ENCODE data around the gene ARHGEF3.

DNA sequence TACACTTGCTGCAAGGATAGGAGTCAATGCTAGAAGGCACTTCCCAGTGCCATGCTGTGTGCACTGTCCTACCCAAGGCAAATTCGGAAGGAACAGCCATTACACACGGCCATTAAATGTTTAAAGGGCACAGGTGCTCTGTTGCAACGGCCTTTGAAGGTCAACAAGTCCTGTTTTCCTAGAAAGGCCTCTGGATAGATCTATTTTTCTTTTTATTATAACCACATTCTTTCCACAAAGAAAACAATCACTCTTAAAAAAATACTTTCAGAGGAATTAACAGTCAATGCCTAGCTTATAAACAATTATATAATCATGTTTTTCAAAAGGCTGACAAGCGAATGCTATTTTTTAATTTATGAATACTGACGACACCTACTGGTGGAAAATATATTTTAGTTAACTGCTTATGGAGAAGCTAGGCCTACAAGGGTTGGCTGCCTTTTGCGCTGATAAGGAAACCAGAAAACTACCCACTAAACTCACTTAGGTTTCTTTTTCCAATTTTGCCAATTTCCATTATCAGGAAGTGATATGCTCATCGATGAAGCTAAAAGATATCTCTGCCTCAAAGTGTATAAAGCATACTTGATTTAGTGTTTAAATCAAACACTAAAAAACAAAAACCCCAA is 2.4 kb downstream of the ARHGEF3 start:
- TF ChIP-seq, protein P1, sequence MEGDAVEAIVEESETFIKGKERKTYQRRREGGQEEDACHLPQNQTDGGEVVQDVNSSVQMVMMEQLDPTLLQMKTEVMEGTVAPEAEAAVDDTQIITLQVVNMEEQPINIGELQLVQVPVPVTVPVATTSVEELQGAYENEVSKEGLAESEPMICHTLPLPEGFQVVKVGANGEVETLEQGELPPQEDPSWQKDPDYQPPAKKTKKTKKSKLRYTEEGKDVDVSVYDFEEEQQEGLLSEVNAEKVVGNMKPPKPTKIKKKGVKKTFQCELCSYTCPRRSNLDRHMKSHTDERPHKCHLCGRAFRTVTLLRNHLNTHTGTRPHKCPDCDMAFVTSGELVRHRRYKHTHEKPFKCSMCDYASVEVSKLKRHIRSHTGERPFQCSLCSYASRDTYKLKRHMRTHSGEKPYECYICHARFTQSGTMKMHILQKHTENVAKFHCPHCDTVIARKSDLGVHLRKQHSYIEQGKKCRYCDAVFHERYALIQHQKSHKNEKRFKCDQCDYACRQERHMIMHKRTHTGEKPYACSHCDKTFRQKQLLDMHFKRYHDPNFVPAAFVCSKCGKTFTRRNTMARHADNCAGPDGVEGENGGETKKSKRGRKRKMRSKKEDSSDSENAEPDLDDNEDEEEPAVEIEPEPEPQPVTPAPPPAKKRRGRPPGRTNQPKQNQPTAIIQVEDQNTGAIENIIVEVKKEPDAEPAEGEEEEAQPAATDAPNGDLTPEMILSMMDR (conservative IDR thresholded peaks at IDR 0.05; ENCODE audit: low read length): peak; percentile 85
- no peak for TF ChIP-seq EZH2phosphoT487 (IDR thresholded peaks at IDR 0.05; ENCODE audit: borderline replicate concordance)

All from Loucy (cell line).